VCaP (cell line): ENCODE results near the gene SERPINA12.
"Not testable (repeated sequence)": the region's sequence is repeated elsewhere in the genome, so short reads cannot be mapped to it uniquely, and the experiment has no call there.

Experiments
- H3K27ac ChIP-seq: fragments of 450-650 bp; 2 replicates; pipeline ENCODE4 v1.5.1; 2017
- CTCF ChIP-seq: fragments of 450-650 bp; conservative IDR thresholded peaks from 2 replicates; pipeline ENCODE4 v1.5.1; 2017; ENCODE audit warnings: mild to moderate bottlenecking, moderate library complexity

Gene SERPINA12

GRCh38 chr14:94517641-94518257, 8.5 kb upstream of the SERPINA12 start:
- TF ChIP-seq CTCF, result no peak
- no peak overlapping the region for H3K27ac ChIP-seq

GRCh38 chr14:94517248-94517640, 8.0 kb upstream of the SERPINA12 start:
- no peak overlapping the region for H3K27ac ChIP-seq
- TF ChIP-seq CTCF, result no peak

GRCh38 chr14:94515856-94516255, 6.6 kb upstream of the SERPINA12 start:
- TF ChIP-seq CTCF, result no peak

GRCh38 chr14:94515426-94515825, 6.2 kb upstream of the SERPINA12 start:
- no peak overlapping the region for H3K27ac ChIP-seq
- no peak for TF ChIP-seq CTCF

More at GRCh38 chr14:94515856-94516255, 6.6 kb upstream of the SERPINA12 start:
- no peak overlapping the region for H3K27ac ChIP-seq

- TF ChIP-seq CTCF, result no peak
- no peak overlapping the region for H3K27ac ChIP-seq
These were observed 5.1 kb upstream of the SERPINA12 start for GRCh38 chr14:94514351-94514750.

GRCh38 chr14:94510481-94510880, 1.2 kb upstream of the SERPINA12 start:
- H3K27ac ChIP-seq, result not testable (repeated sequence)

GRCh38 chr14:94505641-94506040, 3.6 kb downstream of the SERPINA12 start:
- H3K27ac ChIP-seq, result no peak overlapping the region
- no peak for TF ChIP-seq CTCF

- no peak for TF ChIP-seq CTCF
- H3K27ac ChIP-seq, result no peak overlapping the region
These were observed 4.1 kb downstream of the SERPINA12 start for GRCh38 chr14:94505206-94505605.
